KOPT-K1 (cell line): ENCODE results near the gene CCSER2.
A peak's percentile ranks its signal among the peaks of the same experiment; 100 is the strongest.
"Not testable (repeated sequence)": the region's sequence is repeated elsewhere in the genome, so short reads cannot be mapped to it uniquely, and the experiment has no call there.

ENCODE experiments used
- H3K27ac ChIP-seq: fragments of 200-600 bp; sonication (generic); 2 replicates; pipeline ENCODE4 v1.5.1; 2016; ENCODE audit warnings: antibody characterized with exemption, mild to moderate bottlenecking, low read depth, low read length; ENCODE audit not compliant: poor library complexity, severe bottlenecking
- H3K36me3 ChIP-seq: fragments of 200-600 bp; sonication (generic); 2 replicates; pipeline ENCODE4 v1.5.1; 2017; ENCODE audit warnings: antibody characterized with exemption, mild to moderate bottlenecking, low read length, moderate library complexity; ENCODE audit not compliant: insufficient read depth
- H3K9me3 ChIP-seq: fragments of 200-600 bp; sonication (generic); 2 replicates; pipeline ENCODE4 v1.5.1; 2017; ENCODE audit warnings: antibody characterized with exemption, low read length, mild to moderate bottlenecking; ENCODE audit not compliant: insufficient read depth, poor library complexity, severe bottlenecking

CCSER2 gene

GRCh38 chr10:84333864-84334451 is 5.6 kb downstream of the CCSER2 start:
- Histone ChIP-seq H3K27ac (peak overlapping the region; percentile 42), H3K9me3 (no peaks in the 10 kb centered on the region), H3K36me3 (no peaks in the 10 kb centered on the region)

- Histone ChIP-seq H3K36me3 (no peaks in the 10 kb centered on the region), H3K27ac (peak overlapping the region; percentile 33)
Observed at GRCh38 chr10:84334811-84335210, 6.4 kb downstream of the CCSER2 start.

GRCh38 chr10:84335516-84335915 is 7.1 kb downstream of the CCSER2 start:
- Histone ChIP-seq H3K36me3 (no peaks in the 10 kb centered on the region), H3K9me3 (no peaks in the 10 kb centered on the region), H3K27ac (no peak overlapping the region)

More at GRCh38 chr10:84334811-84335210, 6.4 kb downstream of the CCSER2 start:
- no peaks in the 10 kb centered on the region for H3K9me3 ChIP-seq

GRCh38 chr10:84336406-84337090 is 8.2 kb downstream of the CCSER2 start:
- no peaks in the 10 kb centered on the region for H3K36me3 ChIP-seq
- no peak overlapping the region for H3K27ac ChIP-seq
- H3K9me3 ChIP-seq: no peaks in the 10 kb centered on the region

- Histone ChIP-seq H3K9me3 (no peaks in the 10 kb centered on the region), H3K36me3 (no peaks in the 10 kb centered on the region), H3K27ac (no peak overlapping the region)
Observed at GRCh38 chr10:84337199-84337598, 8.8 kb downstream of the CCSER2 start.

GRCh38 chr10:84339025-84339424 is 10.6 kb downstream of the CCSER2 start:
- no peaks in the 10 kb centered on the region for H3K36me3 ChIP-seq
- no peaks in the 10 kb centered on the region for H3K9me3 ChIP-seq
- no peak overlapping the region for H3K27ac ChIP-seq

GRCh38 chr10:84340187-84340586 is 11.8 kb downstream of the CCSER2 start:
- Histone ChIP-seq H3K27ac (no peak overlapping the region), H3K9me3 (no peaks in the 10 kb centered on the region), H3K36me3 (no peaks in the 10 kb centered on the region)

GRCh38 chr10:84340632-84341537 is 12.5 kb downstream of the CCSER2 start:
- no peaks in the 10 kb centered on the region for H3K9me3 ChIP-seq
- H3K36me3 ChIP-seq: no peaks in the 10 kb centered on the region
- H3K27ac ChIP-seq: no peak overlapping the region

GRCh38 chr10:84341538-84341856 is 13.1 kb downstream of the CCSER2 start:
- H3K36me3 ChIP-seq: no peaks in the 10 kb centered on the region
- H3K9me3 ChIP-seq: no peaks in the 10 kb centered on the region
- H3K27ac ChIP-seq: no peak overlapping the region

- no peak overlapping the region for H3K27ac ChIP-seq
- no peaks in the 10 kb centered on the region for H3K9me3 ChIP-seq
- no peaks in the 10 kb centered on the region for H3K36me3 ChIP-seq
Observed at GRCh38 chr10:84341983-84342382, 13.6 kb downstream of the CCSER2 start.

- Histone ChIP-seq H3K9me3 (no peaks in the 10 kb centered on the region), H3K27ac (no peak overlapping the region), H3K36me3 (no peaks in the 10 kb centered on the region)
Observed at GRCh38 chr10:84342584-84342983, 14.2 kb downstream of the CCSER2 start.

GRCh38 chr10:84343831-84344230 is 15.4 kb downstream of the CCSER2 start:
- Histone ChIP-seq H3K27ac (no peak overlapping the region), H3K9me3 (no peaks in the 10 kb centered on the region), H3K36me3 (no peaks in the 10 kb centered on the region)

GRCh38 chr10:84344526-84344925 is 16.1 kb downstream of the CCSER2 start:
- no peaks in the 10 kb centered on the region for H3K9me3 ChIP-seq
- no peaks in the 10 kb centered on the region for H3K36me3 ChIP-seq
- no peak overlapping the region for H3K27ac ChIP-seq

- H3K36me3 ChIP-seq, H3K27ac ChIP-seq, H3K9me3 ChIP-seq: not testable (repeated sequence)
Observed at GRCh38 chr10:84347575-84348002, 19.2 kb downstream of the CCSER2 start.

GRCh38 chr10:84348447-84348846 is 20.1 kb downstream of the CCSER2 start:
- H3K27ac ChIP-seq: no peak overlapping the region
- H3K36me3 ChIP-seq: no peaks in the 10 kb centered on the region

More at GRCh38 chr10:84348447-84348846, 20.1 kb downstream of the CCSER2 start:
- no peaks in the 10 kb centered on the region for H3K9me3 ChIP-seq
